Vagina (tissue), 2 donors: ENCODE measurements around the gene VTI1A. TPM values are rescaled to one million over a fixed set of nuclear protein-coding genes. Genes with fewer than 3 reads are reported as not detected.
"Not testable (repeated sequence)": the region's sequence is repeated elsewhere in the genome, so short reads cannot be mapped to it uniquely, and the experiment has no call there.

ENCODE experiments used
- DNase-seq, 2 donors: peaks; one replicate each; pipeline ENCODE4 v3.0.0-alpha.2; 2017; ENCODE audit errors: extremely low spot score in 2 of 2
- H3K27ac ChIP-seq: fragments of 200-600 bp; sonication (generic); one replicate; pipeline ENCODE4 v1.5.1; 2019
- H3K27me3 ChIP-seq: fragments of 200-600 bp; sonication (generic); one replicate; pipeline ENCODE4 v1.5.1; 2019
- H3K36me3 ChIP-seq, 2 donors: fragments of 200-600 bp; sonication (generic); one replicate each; pipeline ENCODE4 v1.5.1; 2017 to 2019
- H3K4me1 ChIP-seq: fragments of 200-600 bp; sonication (generic); one replicate; pipeline ENCODE4 v1.5.1; 2019
- H3K4me3 ChIP-seq, 2 donors: fragments of 200-600 bp; sonication (generic); 1 replicate in 1 of 2; 2 replicates in 1 of 2; pipeline ENCODE4 v1.5.1; 2016 to 2019
- H3K9me3 ChIP-seq: fragments of 200-600 bp; sonication (generic); one replicate; pipeline ENCODE4 v1.5.1; 2019
- POLR2A ChIP-seq, 2 donors: fragments of 450-650 bp; IDR thresholded peaks; one replicate each; pipeline ENCODE4 v1.6.1; 2017; ENCODE audit warnings: antibody characterized with exemption in 2 of 2, mild to moderate bottlenecking in 2 of 2, moderate library complexity in 2 of 2
- POLR2AphosphoS5 ChIP-seq, 2 donors: sonication (generic); formaldehyde crosslinking; IDR thresholded peaks; one replicate each; pipeline ENCODE4 v1.9.0; 2017; ENCODE audit warnings: antibody characterized with exemption in 2 of 2, mild to moderate bottlenecking in 2 of 2, low read depth in 1 of 2; ENCODE audit not compliant: insufficient read depth in 1 of 2
- intact Hi-C: fragments of 100-400 bp; cut with DNase I; formaldehyde crosslinking; loops from one replicate; pipeline ENCODE4 v1.15.1; 2023
- total RNA-seq: library from RNA; depleted of rRNA; stranded (reverse); fragments of >200 nt; gene quantifications from one replicate; pipeline ENCODE4 v1.2.3, GENCODE V29; 2016
- TF ChIP-seq, protein P1 (sequence below), 3 experiments: fragments of 450-650 bp in 2 of 3; fragments of 200-600 bp in 1 of 3; sonication (generic) in 1 of 3; IDR thresholded peaks; one replicate each; pipeline ENCODE4 v1.5.1; 2017 to 2019; ENCODE audit warnings: antibody characterized with exemption in 3 of 3, mild to moderate bottlenecking in 2 of 3, moderate library complexity in 2 of 3

Gene VTI1A
- total RNA-seq, 1 donor from 2014 or later = 49.1 TPM

- intact Hi-C loops = no loop called here
- H3K4me3 ChIP-seq = no peak overlapping the region
- H3K27me3 ChIP-seq = no peaks in the 10 kb centered on the region
- no peaks in the 10 kb centered on the region for H3K4me1 ChIP-seq
- DNase-seq = no peak
- H3K36me3 ChIP-seq = no peaks in the 10 kb centered on the region
- H3K27ac ChIP-seq = no peak overlapping the region
- H3K9me3 ChIP-seq = no peaks in the 10 kb centered on the region
- TF ChIP-seq, protein P1, sequence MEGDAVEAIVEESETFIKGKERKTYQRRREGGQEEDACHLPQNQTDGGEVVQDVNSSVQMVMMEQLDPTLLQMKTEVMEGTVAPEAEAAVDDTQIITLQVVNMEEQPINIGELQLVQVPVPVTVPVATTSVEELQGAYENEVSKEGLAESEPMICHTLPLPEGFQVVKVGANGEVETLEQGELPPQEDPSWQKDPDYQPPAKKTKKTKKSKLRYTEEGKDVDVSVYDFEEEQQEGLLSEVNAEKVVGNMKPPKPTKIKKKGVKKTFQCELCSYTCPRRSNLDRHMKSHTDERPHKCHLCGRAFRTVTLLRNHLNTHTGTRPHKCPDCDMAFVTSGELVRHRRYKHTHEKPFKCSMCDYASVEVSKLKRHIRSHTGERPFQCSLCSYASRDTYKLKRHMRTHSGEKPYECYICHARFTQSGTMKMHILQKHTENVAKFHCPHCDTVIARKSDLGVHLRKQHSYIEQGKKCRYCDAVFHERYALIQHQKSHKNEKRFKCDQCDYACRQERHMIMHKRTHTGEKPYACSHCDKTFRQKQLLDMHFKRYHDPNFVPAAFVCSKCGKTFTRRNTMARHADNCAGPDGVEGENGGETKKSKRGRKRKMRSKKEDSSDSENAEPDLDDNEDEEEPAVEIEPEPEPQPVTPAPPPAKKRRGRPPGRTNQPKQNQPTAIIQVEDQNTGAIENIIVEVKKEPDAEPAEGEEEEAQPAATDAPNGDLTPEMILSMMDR (IDR thresholded peaks at IDR 0.05) = peak in 2 of 3 experiments; percentile 32 to 55
- TF ChIP-seq POLR2A (IDR thresholded peaks at IDR 0.05) = no peak
These were observed 274.2 kb downstream of the VTI1A start for GRCh38 chr10:112721080-112721698.

GRCh38 chr10:112722758-112723157 lies 275.7 kb downstream of the VTI1A start:
- no peak overlapping the region for H3K4me3 ChIP-seq
- no peak for DNase-seq
- H3K36me3 ChIP-seq = no peaks in the 10 kb centered on the region
- no peaks in the 10 kb centered on the region for H3K4me1 ChIP-seq
- no peak overlapping the region for H3K27ac ChIP-seq
- intact Hi-C loops = no loop called here
- no peaks in the 10 kb centered on the region for H3K27me3 ChIP-seq
- TF ChIP-seq POLR2A (IDR thresholded peaks at IDR 0.05) (no peak), POLR2AphosphoS5 (IDR thresholded peaks at IDR 0.05; ENCODE audit: insufficient read depth in 1 of 2, low read depth in 1 of 2) (no peak)
- TF ChIP-seq, protein P1 (IDR thresholded peaks at IDR 0.05) = no peak
- no peaks in the 10 kb centered on the region for H3K9me3 ChIP-seq

DNA sequence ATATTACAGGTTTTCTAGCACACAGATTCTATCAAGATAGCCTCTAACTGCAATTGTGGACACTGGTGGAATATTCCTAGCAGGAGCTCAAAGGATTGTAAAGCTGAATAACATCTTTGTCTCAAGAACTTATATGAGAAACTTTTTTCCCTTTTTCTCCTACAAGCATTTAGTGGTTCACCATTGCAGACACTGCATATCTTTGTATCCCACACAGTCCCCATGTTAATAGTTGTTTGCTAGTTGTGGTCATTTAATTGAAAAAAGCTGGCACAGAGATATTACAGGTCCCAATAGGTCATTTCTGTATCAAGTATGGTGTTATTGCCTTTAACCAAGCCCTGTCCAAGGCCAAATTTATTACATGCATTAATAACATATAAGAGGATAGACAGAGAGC lies 276.9 kb downstream of the VTI1A start:
- DNase-seq = no peak
- Histone ChIP-seq H3K27ac (no peak overlapping the region), H3K4me3 (no peak overlapping the region), H3K36me3 (no peaks in the 10 kb centered on the region), H3K27me3 (no peaks in the 10 kb centered on the region), H3K9me3 (no peaks in the 10 kb centered on the region), H3K4me1 (no peaks in the 10 kb centered on the region)
- intact Hi-C loops = no loop called here
- TF ChIP-seq, protein P1 (IDR thresholded peaks at IDR 0.05) = no peak
- no peak for TF ChIP-seq POLR2AphosphoS5 (IDR thresholded peaks at IDR 0.05; ENCODE audit: insufficient read depth in 1 of 2, low read depth in 1 of 2)
- TF ChIP-seq POLR2A (IDR thresholded peaks at IDR 0.05) = no peak

DNA sequence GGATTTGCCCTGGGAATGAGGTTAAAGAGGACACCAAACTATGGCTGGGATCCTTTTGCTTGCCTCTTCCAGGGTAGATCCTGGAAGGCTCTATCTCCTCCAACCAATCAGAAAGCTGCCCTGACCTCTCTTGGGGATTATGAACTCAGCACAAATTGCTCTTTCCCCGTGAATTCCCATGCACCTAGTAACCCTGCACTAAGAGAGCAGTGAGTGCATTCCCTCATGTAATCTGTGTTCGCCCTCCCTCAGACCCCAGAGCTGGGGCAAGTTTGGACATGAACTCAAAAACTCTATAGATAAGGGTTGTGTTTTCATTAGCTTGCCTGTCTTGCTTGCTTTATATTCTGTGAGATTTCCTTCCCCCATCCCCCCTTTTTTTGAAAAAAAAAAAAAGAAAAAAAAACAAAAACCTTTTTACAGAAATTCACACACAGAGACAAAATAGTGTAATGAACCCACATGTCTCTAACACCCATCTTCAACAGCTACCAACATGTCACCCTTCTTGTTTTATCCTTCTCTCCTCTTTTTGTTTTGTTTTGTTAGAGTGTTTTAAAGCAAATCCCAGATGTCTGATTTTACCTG lies 277.5 kb downstream of the VTI1A start:
- Histone ChIP-seq H3K27ac (no peak overlapping the region), H3K9me3 (no peaks in the 10 kb centered on the region), H3K27me3 (no peaks in the 10 kb centered on the region), H3K36me3 (no peaks in the 10 kb centered on the region), H3K4me1 (no peaks in the 10 kb centered on the region), H3K4me3 (no peak overlapping the region)
- TF ChIP-seq POLR2A (IDR thresholded peaks at IDR 0.05) = no peak
- intact Hi-C loops = no loop called here
- no peak for DNase-seq

- no peak for DNase-seq
- Histone ChIP-seq H3K4me3 (no peak overlapping the region), H3K27me3 (no peaks in the 10 kb centered on the region), H3K36me3 (no peaks in the 10 kb centered on the region), H3K9me3 (no peaks in the 10 kb centered on the region), H3K4me1 (peaks cover 8% of the 10 kb centered on the region), H3K27ac (no peak overlapping the region)
- intact Hi-C loops = no loop called here
- TF ChIP-seq POLR2A (IDR thresholded peaks at IDR 0.05) = no peak
These were observed 281.3 kb downstream of the VTI1A start for GRCh38 chr10:112728118-112728883.

- H3K4me3 ChIP-seq = no peak overlapping the region
- DNase-seq = no peak
- H3K36me3 ChIP-seq = no peaks in the 10 kb centered on the region
- intact Hi-C loops = no loop called here
- TF ChIP-seq POLR2AphosphoS5 (IDR thresholded peaks at IDR 0.05; ENCODE audit: insufficient read depth in 1 of 2, low read depth in 1 of 2) (no peak), POLR2A (IDR thresholded peaks at IDR 0.05) (no peak)
- TF ChIP-seq, protein P1 (IDR thresholded peaks at IDR 0.05) = no peak
- no peaks in the 10 kb centered on the region for H3K9me3 ChIP-seq
- no peaks in the 10 kb centered on the region for H3K27me3 ChIP-seq
- no peak overlapping the region for H3K27ac ChIP-seq
- peaks cover 8% of the 10 kb centered on the region for H3K4me1 ChIP-seq
These were observed 282.0 kb downstream of the VTI1A start for GRCh38 chr10:112728997-112729396.

DNA sequence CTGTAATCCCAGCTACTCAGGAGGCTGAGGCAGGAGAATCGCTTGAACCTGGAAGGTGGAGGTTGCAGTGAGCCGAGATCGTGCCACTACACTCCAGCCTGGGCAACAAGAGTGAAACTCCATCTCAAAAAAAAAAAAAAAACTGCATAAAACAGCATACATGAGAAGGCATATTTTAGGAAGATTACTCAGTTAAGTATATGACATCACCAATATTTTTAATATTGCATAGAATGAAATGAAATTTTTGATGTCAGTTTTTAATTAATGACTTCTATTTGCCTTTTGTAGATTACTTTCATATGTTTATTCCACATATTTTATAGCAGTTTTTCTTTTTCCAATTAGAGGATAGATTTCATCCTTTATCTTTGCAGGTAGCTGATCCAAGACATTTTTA lies 284.4 kb downstream of the VTI1A start:
- intact Hi-C loops, H3K27ac ChIP-seq, H3K36me3 ChIP-seq, DNase-seq, H3K27me3 ChIP-seq, H3K4me1 ChIP-seq, H3K4me3 ChIP-seq, H3K9me3 ChIP-seq: not testable (repeated sequence)
